Peyer's patch (tissue), 4 donors: ENCODE measurements around the gene MST1. TPM values are rescaled to one million over a fixed set of nuclear protein-coding genes. Genes with fewer than 3 reads are reported as not detected.

ENCODE experiments used
- DNase-seq, 3 donors: peaks; one replicate each; pipeline ENCODE4 v3.0.0-alpha.2; 2017 to 2019
- H3K27ac ChIP-seq, 4 donors: fragments of 200-600 bp; sonication (generic); one replicate each; pipeline ENCODE4 v1.5.1; 2016 to 2019
- H3K27me3 ChIP-seq, 2 donors: fragments of 200-600 bp; sonication (generic); one replicate each; pipeline ENCODE4 v1.5.1; 2019
- H3K36me3 ChIP-seq, 3 donors: fragments of 200-600 bp; sonication (generic); one replicate each; pipeline ENCODE4 v1.5.1; 2016 to 2019
- H3K4me1 ChIP-seq, 4 donors: fragments of 200-600 bp; sonication (generic); one replicate each; pipeline ENCODE4 v1.5.1; 2016 to 2019
- H3K4me3 ChIP-seq, 4 donors: fragments of 200-600 bp; sonication (generic); 1 replicate in 3 of 4; 2 replicates in 1 of 4; pipeline ENCODE4 v1.5.1; 2016 to 2019; ENCODE audit warnings: mild to moderate bottlenecking in 1 of 4
- H3K9me3 ChIP-seq, 4 donors: fragments of 200-600 bp; sonication (generic); one replicate each; pipeline ENCODE4 v1.5.1; 2016 to 2019; ENCODE audit warnings: mild to moderate bottlenecking in 1 of 4
- POLR2A ChIP-seq, 2 donors: fragments of 450-650 bp; IDR thresholded peaks; one replicate each; pipeline ENCODE4 v1.5.1; 2017; ENCODE audit warnings: antibody characterized with exemption in 2 of 2, mild to moderate bottlenecking in 2 of 2, moderate library complexity in 2 of 2
- total RNA-seq, 4 donors: library from RNA; depleted of rRNA; stranded (reverse); fragments of >200 nt; gene quantifications; one replicate each; pipeline ENCODE4 v1.1.0, GENCODE V29; 2016
- TF ChIP-seq, protein P1 (sequence below), 6 experiments: fragments of 450-650 bp in 4 of 6; fragments of 200-600 bp in 2 of 6; sonication (generic) in 1 of 6; IDR thresholded peaks; one replicate each; pipeline ENCODE4 v1.5.1; 2017 to 2019; ENCODE audit warnings: antibody characterized with exemption in 6 of 6, mild to moderate bottlenecking in 3 of 6, moderate library complexity in 1 of 6

The MST1 gene
- total RNA-seq, 4 donors from 2014 or later = 52.0 to 156 (median 93.3) TPM

DNA sequence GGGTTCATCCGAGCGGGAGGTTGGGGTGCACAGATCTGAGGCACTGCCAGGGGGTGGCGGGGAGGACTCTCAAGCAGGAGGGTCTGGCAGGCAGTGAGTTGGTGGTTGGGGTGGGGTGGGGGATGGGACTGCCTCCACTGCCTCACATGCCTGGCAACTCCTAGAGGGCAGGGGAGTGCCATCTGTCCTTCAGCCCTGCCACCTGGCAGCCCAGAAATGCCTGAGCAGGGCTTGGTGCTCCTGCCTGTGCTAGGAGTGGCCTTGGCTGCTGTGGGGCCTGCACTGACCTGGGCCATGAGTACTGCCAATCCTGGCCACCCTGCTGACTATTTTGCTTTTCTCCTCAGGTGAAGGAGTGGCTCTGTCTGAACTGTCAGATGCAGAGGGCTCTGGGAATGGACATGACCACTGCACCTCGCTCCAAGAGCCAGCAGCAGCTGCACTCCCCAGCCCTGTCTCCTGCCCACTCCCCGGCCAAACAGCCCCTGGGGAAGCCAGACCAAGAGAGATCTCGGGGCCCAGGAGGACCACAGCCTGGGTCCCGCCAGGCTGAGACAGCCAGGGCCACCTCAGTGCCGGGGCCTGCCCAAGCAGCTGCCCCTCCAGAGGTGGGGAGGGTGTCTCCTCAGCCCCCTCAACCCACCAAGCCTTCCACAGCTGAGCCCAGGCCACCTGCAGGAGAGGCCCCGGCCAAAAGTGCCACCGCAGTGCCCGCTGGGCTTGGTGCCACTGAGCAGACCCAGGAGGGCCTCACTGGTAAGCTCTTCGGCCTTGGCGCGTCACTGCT is 47.2 kb downstream of the MST1 start:
- no peak for DNase-seq
- TF ChIP-seq POLR2A (IDR thresholded peaks at IDR 0.05) = no peak
- TF ChIP-seq, protein P1, sequence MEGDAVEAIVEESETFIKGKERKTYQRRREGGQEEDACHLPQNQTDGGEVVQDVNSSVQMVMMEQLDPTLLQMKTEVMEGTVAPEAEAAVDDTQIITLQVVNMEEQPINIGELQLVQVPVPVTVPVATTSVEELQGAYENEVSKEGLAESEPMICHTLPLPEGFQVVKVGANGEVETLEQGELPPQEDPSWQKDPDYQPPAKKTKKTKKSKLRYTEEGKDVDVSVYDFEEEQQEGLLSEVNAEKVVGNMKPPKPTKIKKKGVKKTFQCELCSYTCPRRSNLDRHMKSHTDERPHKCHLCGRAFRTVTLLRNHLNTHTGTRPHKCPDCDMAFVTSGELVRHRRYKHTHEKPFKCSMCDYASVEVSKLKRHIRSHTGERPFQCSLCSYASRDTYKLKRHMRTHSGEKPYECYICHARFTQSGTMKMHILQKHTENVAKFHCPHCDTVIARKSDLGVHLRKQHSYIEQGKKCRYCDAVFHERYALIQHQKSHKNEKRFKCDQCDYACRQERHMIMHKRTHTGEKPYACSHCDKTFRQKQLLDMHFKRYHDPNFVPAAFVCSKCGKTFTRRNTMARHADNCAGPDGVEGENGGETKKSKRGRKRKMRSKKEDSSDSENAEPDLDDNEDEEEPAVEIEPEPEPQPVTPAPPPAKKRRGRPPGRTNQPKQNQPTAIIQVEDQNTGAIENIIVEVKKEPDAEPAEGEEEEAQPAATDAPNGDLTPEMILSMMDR (IDR thresholded peaks at IDR 0.05) = no peak
- H3K9me3 ChIP-seq = no peaks in the 10 kb centered on the region
- no peaks in the 10 kb centered on the region for H3K27me3 ChIP-seq
- no peak overlapping the region for H3K4me3 ChIP-seq
- no peaks in the 10 kb centered on the region for H3K36me3 ChIP-seq
- H3K27ac ChIP-seq = no peak overlapping the region
- no peaks in the 10 kb centered on the region for H3K4me1 ChIP-seq

DNA sequence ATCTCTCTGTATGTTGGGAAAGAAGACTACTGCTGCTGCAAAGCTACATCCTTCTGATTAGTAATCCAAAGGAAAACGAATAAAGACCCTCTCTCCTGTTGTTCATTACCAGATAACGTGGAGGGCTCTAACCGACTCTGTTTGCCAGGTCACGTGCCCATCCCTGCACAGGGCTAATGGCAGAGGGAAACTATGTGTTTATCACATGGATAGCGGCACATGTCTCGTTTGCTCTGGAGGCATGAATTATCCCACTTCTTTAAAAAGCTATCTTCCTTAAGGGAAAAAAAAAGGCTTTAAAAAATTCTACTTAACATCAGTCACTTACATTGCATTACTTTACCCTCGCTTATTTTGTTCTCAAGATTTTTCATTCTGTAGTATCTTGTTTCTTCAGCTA is 48.0 kb downstream of the MST1 start:
- H3K36me3 ChIP-seq = no peaks in the 10 kb centered on the region

DNA sequence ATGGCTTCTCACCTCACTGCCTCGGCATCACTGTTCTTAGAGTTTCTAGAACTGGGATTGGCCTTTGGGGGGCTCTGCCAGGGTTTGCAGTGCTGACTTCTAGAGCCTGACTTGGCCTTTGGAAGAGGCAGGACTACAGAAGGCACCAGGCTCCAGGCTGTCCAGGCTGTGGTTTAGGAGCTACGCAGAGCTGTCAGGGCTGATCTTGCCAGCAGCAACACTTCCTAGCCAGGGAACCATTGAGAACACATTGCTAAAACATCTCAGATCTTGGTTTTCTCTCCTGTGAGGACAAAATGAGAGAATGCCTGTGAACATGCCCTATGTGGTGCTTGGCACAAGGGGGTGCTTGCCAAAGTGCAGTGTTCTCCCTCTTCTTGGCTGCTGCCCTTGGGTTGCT is 49.7 kb downstream of the MST1 start:
- TF ChIP-seq, protein P1 (IDR thresholded peaks at IDR 0.05) = no peak
- no peaks in the 10 kb centered on the region for H3K4me1 ChIP-seq
- no peaks in the 10 kb centered on the region for H3K27me3 ChIP-seq
- no peak overlapping the region for H3K27ac ChIP-seq
- no peaks in the 10 kb centered on the region for H3K36me3 ChIP-seq
- no peak overlapping the region for H3K4me3 ChIP-seq
- DNase-seq = no peak
- H3K9me3 ChIP-seq = no peaks in the 10 kb centered on the region

More for the DNA sequence above, 48.0 kb downstream of the MST1 start:
- Histone ChIP-seq H3K4me3 (no peak overlapping the region), H3K27me3 (no peaks in the 10 kb centered on the region), H3K27ac (no peak overlapping the region), H3K9me3 (no peaks in the 10 kb centered on the region), H3K4me1 (no peaks in the 10 kb centered on the region)
- TF ChIP-seq POLR2A (IDR thresholded peaks at IDR 0.05) = no peak
- TF ChIP-seq, protein P1 (IDR thresholded peaks at IDR 0.05) = no peak
- DNase-seq = no peak

DNA sequence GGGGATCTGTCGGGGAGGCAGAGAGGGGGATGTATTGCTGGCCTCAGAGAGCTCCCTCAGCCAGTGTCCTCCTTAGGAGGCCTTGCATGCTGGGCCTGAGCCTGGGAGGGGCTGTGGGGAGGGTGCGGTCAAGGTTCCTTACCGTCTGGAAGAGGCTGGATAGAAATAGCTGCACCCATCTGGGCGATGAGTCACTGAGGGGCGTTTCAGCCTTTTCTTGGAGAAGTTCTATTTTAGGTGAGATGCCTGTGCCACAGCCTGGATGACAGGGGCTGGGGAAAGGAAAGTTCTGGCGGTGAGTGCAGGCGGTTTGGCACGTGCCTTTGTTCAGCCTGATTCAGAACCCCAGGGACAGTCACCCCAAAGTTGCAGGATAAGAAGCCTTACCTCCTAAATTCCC is 50.8 kb downstream of the MST1 start:
- TF ChIP-seq POLR2A (IDR thresholded peaks at IDR 0.05) = no peak
- TF ChIP-seq, protein P1 (IDR thresholded peaks at IDR 0.05) = no peak

DNA sequence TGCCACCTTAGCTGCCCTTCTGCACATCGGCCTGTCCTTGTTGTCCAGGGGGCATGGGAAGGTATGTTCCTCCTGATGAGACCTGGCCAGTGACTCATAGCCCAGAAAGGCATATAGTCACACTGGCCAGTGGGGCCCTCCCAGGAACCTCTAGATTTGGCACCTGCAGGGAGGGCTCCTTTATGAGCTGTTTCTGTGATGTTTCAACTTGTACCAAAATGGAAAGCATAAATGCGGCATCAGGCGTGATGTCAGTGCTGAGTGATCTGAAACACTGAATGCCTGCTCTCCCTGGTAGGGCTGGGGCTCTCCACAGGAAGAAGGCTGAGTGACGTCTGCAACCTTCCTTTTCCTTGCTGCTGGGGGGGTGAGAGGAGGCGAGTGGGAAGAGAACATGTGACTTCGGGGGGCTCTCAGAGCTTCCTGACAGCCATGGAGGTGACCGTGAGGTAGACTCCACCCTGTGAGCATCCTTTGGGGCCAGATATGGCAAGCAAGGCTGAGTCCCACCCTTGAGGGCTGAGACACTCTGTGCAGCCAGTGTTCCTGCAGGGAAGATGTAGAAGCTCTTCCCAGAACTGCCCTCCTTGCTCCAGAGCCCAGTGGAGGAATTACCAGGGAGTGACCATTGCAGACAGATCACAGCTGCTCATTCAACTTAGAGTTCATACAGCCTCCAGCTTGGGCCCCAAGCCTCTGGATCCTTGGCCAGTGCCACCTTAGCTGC is 52.2 kb downstream of the MST1 start:
- no peak for TF ChIP-seq POLR2A (IDR thresholded peaks at IDR 0.05)
- TF ChIP-seq, protein P1 (IDR thresholded peaks at IDR 0.05) = no peak
- H3K4me1 ChIP-seq = no peaks in the 10 kb centered on the region
- H3K9me3 ChIP-seq = no peaks in the 10 kb centered on the region
- H3K27me3 ChIP-seq = no peaks in the 10 kb centered on the region
- DNase-seq = no peak
- no peaks in the 10 kb centered on the region for H3K36me3 ChIP-seq
- H3K27ac ChIP-seq = no peak overlapping the region
- H3K4me3 ChIP-seq = no peak overlapping the region

More for the DNA sequence above, 50.8 kb downstream of the MST1 start:
- H3K27ac ChIP-seq = no peak overlapping the region
- DNase-seq = no peak
- no peaks in the 10 kb centered on the region for H3K36me3 ChIP-seq
- H3K27me3 ChIP-seq = no peaks in the 10 kb centered on the region
- H3K4me3 ChIP-seq = no peak overlapping the region
- H3K9me3 ChIP-seq = no peaks in the 10 kb centered on the region
- no peaks in the 10 kb centered on the region for H3K4me1 ChIP-seq
